HL-60 (cell line): ENCODE data around the gene LRP1B. TPM values are rescaled to one million over a fixed set of nuclear protein-coding genes. Genes with fewer than 3 reads are reported as not detected.

Experiments used
- microRNA-seq: library from miRNA; unstranded; fragments of <30 nt; microRNA quantifications from one replicate; pipeline ENCODE4, GENCODE V29; 2018

The LRP1B gene

Small RNAs within 50 kb of the gene (microRNA-seq; reads per million reads assigned to microRNA genes)
- not detected for gene MIR7157
